ENCODE data around the gene USP40. TPM values are rescaled to one million over a fixed set of nuclear protein-coding genes. Genes with fewer than 3 reads are reported as not detected.
A peak's percentile ranks its signal among the peaks of the same experiment; 100 is the strongest.

The USP40 gene
- total and polyA plus RNA-seq, 9 donors = 18.0 to 44.6 (median 36.1) TPM

GRCh38 chr2:233456111-233456510 lies 110.5 kb downstream of the USP40 start:
- no peak overlapping the region for H3K4me3 ChIP-seq
- DNase-seq = peak in 1 of 5 donors; percentile 2
- intact Hi-C loops (cut with DNase I) = no loop called here
- WGBS, 3 donors = 94 to 95% (median 94%) methylated on average over 11 of the region's 11 CpGs
- no peak overlapping the region for H3K27ac ChIP-seq
- no peaks in the 10 kb centered on the region for H3K9me3 ChIP-seq
- H3K36me3 ChIP-seq = no peaks in the 10 kb centered on the region
- TF ChIP-seq CTCF (IDR thresholded peaks at IDR 0.05) (no peak), EP300 (IDR thresholded peaks at IDR 0.05) (no peak), POLR2A (IDR thresholded peaks at IDR 0.05) (no peak)
- no peaks in the 10 kb centered on the region for H3K27me3 ChIP-seq
- H3K4me1 ChIP-seq (ENCODE audit: insufficient read depth) = no peaks in the 10 kb centered on the region

GRCh38 chr2:233455491-233455890 lies 111.1 kb downstream of the USP40 start:
- H3K4me3 ChIP-seq = no peak overlapping the region
- H3K27me3 ChIP-seq = no peaks in the 10 kb centered on the region
- peak in 1 of 5 donors; percentile 11 for DNase-seq
- H3K9me3 ChIP-seq = no peaks in the 10 kb centered on the region
- 92 to 98% (median 93%) methylated on average over 7 of the region's 7 CpGs for WGBS, 3 donors
- intact Hi-C loops (cut with DNase I) = no loop called here
- no peak overlapping the region for H3K27ac ChIP-seq
- no peaks in the 10 kb centered on the region for H3K36me3 ChIP-seq
- TF ChIP-seq POLR2A (IDR thresholded peaks at IDR 0.05) = no peak
- TF ChIP-seq CTCF (IDR thresholded peaks at IDR 0.05) = no peak
- no peak for TF ChIP-seq EP300 (IDR thresholded peaks at IDR 0.05)
- H3K4me1 ChIP-seq (ENCODE audit: insufficient read depth) = no peaks in the 10 kb centered on the region

GRCh38 chr2:233455006-233455405 lies 111.6 kb downstream of the USP40 start:
- Histone ChIP-seq H3K9me3 (no peaks in the 10 kb centered on the region), H3K27me3 (no peaks in the 10 kb centered on the region), H3K27ac (no peak overlapping the region), H3K4me3 (no peak overlapping the region), H3K4me1 (ENCODE audit: insufficient read depth) (no peaks in the 10 kb centered on the region), H3K36me3 (no peaks in the 10 kb centered on the region)
- intact Hi-C loops (cut with DNase I) = no loop called here
- 91 to 93% (median 92%) methylated on average over 11 of the region's 11 CpGs for WGBS, 3 donors
- DNase-seq = peak in 2 of 5 donors; percentile 9 to 22
- TF ChIP-seq POLR2A (IDR thresholded peaks at IDR 0.05) = no peak
- TF ChIP-seq EP300 (IDR thresholded peaks at IDR 0.05) = no peak
- no peak for TF ChIP-seq CTCF (IDR thresholded peaks at IDR 0.05)

- 80 to 88% (median 86%) methylated on average over 8 of the region's 8 CpGs for WGBS, 3 donors
- Histone ChIP-seq H3K4me1 (ENCODE audit: insufficient read depth) (no peaks in the 10 kb centered on the region), H3K36me3 (no peaks in the 10 kb centered on the region), H3K4me3 (no peak overlapping the region), H3K27me3 (no peaks in the 10 kb centered on the region), H3K27ac (no peak overlapping the region), H3K9me3 (no peaks in the 10 kb centered on the region)
- intact Hi-C loops (cut with DNase I) = no loop called here
- DNase-seq = peak in 1 of 5 donors; percentile 2
- TF ChIP-seq EP300 (IDR thresholded peaks at IDR 0.05) (no peak), POLR2A (IDR thresholded peaks at IDR 0.05) (no peak), CTCF (IDR thresholded peaks at IDR 0.05) (no peak)
Observed at GRCh38 chr2:233453916-233454315, 112.7 kb downstream of the USP40 start.

Data from ovary (tissue), 9 donors.